A549 (cell line): ENCODE results near the gene MLXIP.

Experiments used
- CTCF ChIP-seq: fragments of >200 bp; sonication (Bioruptor Twin); formaldehyde crosslinking; IDR thresholded peaks from 3 replicates; pipeline ENCODE4 v1.5.1; 2016
- EP300 ChIP-seq, 2 experiments: fragments of >200 bp; sonication (Bioruptor Twin); formaldehyde crosslinking; IDR thresholded peaks; 2 replicates in 1 of 2; 3 replicates in 1 of 2; pipeline ENCODE4 v1.6.1; 2016 to 2017
- MAZ ChIP-seq: fragments of 150-350 bp; IDR thresholded peaks from 2 replicates; pipeline ENCODE4 v1.6.1; 2014; ENCODE audit warnings: antibody characterized with exemption, low read depth, low read length, borderline replicate concordance
- POLR2A ChIP-seq: IDR thresholded peaks from 2 replicates; pipeline ENCODE4 v1.6.1; 2012; ENCODE audit warnings: mild to moderate bottlenecking, low read length
- RAD21 ChIP-seq, 2 experiments: fragments of >200 bp in 1 of 2; sonication (Bioruptor Twin) in 1 of 2; formaldehyde crosslinking in 1 of 2; IDR thresholded peaks in 1 of 2; conservative IDR thresholded peaks in 1 of 2; 2 replicates in 1 of 2; 3 replicates in 1 of 2; pipeline ENCODE4 v1.6.1; 2012 to 2018; ENCODE audit warnings: inconsistent platforms in 1 of 2
- TP53 ChIP-seq: fragments of 250-450 bp; sonication (Bioruptor Pico); IDR thresholded peaks from 2 replicates; pipeline ENCODE4 v1.5.0; 2021; ENCODE audit warnings: mild to moderate bottlenecking, moderate library complexity
- TF ChIP-seq, protein P1 (sequence below): fragments of 450-650 bp; IDR thresholded peaks from 2 replicates; pipeline ENCODE4 v1.6.1; 2014; ENCODE audit warnings: antibody characterized with exemption

DNA sequence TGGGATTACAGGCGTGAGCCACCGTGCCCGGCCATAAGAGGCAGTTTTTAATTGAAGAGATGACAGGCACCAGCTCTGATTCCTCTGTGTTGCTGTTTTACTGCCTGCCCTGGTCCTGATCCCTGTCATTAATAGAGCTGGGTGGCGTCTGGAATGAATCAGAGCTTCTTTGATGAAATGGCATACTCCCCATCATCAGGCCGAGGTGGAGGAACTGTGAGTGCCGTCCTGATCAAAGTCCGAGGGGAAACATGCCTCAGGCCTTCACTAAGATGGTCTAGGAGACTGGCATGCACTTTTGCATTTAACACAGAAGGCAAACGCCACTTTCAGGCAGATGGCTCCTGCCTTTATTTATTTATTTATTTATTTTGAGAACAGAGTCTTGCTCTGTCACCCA lies 61.4 kb downstream of the MLXIP start:
- TF ChIP-seq CTCF (no peak), TP53 (CRISPR knock-in tag) (no peak), RAD21 (conservative IDR thresholded peaks at IDR 0.05 in 1 of 2, IDR thresholded peaks at IDR 0.05 in 1 of 2) (no peak), MAZ (no peak), POLR2A (no peak), EP300 (IDR thresholded peaks at IDR 0.05) (no peak)
- TF ChIP-seq, protein P1, sequence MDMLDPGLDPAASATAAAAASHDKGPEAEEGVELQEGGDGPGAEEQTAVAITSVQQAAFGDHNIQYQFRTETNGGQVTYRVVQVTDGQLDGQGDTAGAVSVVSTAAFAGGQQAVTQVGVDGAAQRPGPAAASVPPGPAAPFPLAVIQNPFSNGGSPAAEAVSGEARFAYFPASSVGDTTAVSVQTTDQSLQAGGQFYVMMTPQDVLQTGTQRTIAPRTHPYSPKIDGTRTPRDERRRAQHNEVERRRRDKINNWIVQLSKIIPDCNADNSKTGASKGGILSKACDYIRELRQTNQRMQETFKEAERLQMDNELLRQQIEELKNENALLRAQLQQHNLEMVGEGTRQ: no peak
